22Rv1 (cell line): ENCODE data around the gene RHOA.
A peak's percentile ranks its signal among the peaks of the same experiment; 100 is the strongest.

Source experiments
- H3K27ac ChIP-seq: fragments of 450-650 bp; 2 replicates; pipeline ENCODE4 v1.5.1; 2017
- CTCF ChIP-seq: fragments of 450-650 bp; IDR thresholded peaks from 2 replicates; pipeline ENCODE4 v1.5.1; 2017; ENCODE audit warnings: mild to moderate bottlenecking
- ZFX ChIP-seq: fragments of 450-650 bp; IDR thresholded peaks from 2 replicates; pipeline ENCODE4 v1.6.1; 2017; ENCODE audit warnings: antibody characterized with exemption, borderline replicate concordance

RHOA gene

GRCh38 chr3:49411968-49412631, at the start of gene RHOA, which contains the start of gene TCTA:
Gene RHOA (minus strand): TSS chr3:49411976. CDS start chr3:49375589, 36,387 bp downstream.
Gene TCTA (plus strand): TSS chr3:49412423. CDS start chr3:49412427, 4 bp downstream.
- no peak for TF ChIP-seq CTCF
- TF ChIP-seq ZFX: no peak
- peak within 1 kb of the TSS; percentile 96 for H3K27ac ChIP-seq

DNA sequence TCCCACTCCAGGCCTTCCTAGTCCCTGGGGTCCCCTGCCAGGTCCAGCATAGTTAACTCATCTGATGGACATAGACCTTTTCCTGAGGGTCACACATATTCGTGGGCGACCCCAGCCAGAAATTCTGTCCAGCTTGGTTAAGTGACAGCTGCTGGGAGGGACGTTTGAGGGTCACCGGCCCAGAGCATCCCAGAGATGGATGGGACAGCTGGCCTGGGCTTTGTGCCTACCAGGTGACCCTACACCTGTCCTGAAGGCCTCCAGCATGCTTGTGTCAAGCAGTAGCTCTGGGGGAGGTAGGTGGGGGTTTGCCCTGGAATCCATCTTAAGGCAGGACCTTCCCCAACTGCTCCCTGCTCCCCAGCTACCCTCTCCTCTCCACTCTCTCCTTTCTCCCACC, 49.2 kb upstream of the RHOA start:
- no peak for TF ChIP-seq CTCF
- TF ChIP-seq ZFX: no peak
- peak overlapping the region; percentile 42; the same call in 1 of the 2 replicates for H3K27ac ChIP-seq

DNA sequence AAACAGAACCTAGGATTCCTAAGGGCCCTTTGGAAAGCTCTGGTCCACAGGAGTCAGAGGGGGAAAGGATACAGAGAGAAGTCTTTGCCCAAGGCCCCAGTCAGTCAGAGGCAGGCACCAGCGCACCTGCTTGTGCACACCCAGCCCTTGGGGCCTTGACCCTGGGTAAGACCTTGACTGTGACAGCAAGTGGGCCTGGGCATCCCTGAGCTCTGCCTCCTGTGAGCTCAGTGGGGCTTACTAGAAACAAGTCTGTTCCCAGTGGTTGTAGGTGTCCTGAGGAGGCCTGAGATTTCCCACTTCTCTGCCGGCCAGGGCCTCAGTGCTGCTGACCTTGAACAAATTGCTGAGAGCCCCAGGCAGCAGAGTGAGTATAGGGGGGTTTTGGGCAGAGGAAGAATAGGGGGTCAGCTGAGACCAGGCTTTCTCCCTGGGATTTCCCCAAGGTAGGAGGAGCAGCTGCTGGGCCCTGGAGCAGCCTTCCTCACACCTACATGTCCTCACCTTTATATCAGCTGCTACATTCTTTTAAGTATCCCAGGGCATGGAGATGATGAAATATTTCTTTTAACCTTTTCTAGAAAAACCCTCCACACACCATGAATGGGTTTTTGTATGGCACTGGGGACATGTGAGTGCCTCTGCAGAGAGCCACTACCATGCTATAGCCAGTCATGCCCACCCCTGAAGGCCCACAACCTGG, 48.6 kb upstream of the RHOA start:
- TF ChIP-seq ZFX (no peak), CTCF (no peak)
- H3K27ac ChIP-seq: no peak overlapping the region

DNA sequence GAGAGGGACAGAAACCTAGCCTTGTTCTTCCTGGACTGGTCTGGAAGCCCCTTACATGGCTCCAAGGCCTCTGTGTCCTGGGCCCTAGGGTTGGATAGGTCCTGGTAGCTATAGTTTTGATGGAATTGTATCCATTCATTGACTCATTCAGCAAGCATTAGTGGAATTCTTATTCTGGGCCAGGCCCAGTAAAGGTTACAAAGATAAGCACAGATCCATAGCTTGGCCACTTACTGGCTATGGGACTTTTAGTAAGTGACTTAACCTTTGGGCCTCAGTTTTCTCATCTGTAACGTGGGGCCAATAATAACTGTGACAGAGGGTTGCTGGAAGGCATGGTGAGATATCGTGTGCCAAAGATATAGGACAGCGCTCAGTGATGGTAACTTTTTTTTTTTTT, 44.7 kb upstream of the RHOA start:
- H3K27ac ChIP-seq: no peak overlapping the region
- TF ChIP-seq CTCF (no peak), ZFX (no peak)

GRCh38 chr3:49454898-49455681, 43.3 kb upstream of the RHOA start:
- H3K27ac ChIP-seq: no peak overlapping the region
- TF ChIP-seq ZFX: no peak
- TF ChIP-seq CTCF: no peak

DNA sequence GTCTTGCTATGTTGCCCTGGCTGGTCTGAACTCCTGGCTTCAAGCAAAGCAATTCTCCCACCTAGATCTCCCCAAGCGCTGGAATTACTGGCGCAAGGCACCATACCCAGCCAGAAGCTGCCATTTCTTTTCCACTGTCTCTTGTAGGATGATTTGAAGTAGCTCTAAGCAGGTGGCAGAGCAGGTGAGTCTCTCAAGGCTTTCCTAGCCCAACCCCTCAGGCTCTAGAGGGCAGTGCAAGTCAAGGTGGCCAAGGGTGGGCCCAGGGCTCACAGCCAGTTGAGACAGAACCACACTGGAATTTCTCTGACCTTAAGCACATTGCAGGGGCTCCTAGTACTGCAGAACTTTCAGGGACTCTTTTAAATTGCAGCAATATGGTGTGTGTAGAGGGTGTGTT, 42.7 kb upstream of the RHOA start:
- peak; percentile 43 for TF ChIP-seq CTCF
- TF ChIP-seq ZFX: no peak
- H3K27ac ChIP-seq: no peak overlapping the region
